Glomerular visceral epithelial cell (primary cell): ENCODE results near the gene GLIPR2.
A peak's percentile ranks its signal among the peaks of the same experiment; 100 is the strongest.
"Not testable (repeated sequence)": the region's sequence is repeated elsewhere in the genome, so short reads cannot be mapped to it uniquely, and the experiment has no call there.

Source experiments
- DNase-seq: peaks from one replicate; pipeline ENCODE4 v3.0.0-alpha.2; 2016; ENCODE audit errors: extremely low spot score

The GLIPR2 gene, protein sequence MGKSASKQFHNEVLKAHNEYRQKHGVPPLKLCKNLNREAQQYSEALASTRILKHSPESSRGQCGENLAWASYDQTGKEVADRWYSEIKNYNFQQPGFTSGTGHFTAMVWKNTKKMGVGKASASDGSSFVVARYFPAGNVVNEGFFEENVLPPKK

DNA sequence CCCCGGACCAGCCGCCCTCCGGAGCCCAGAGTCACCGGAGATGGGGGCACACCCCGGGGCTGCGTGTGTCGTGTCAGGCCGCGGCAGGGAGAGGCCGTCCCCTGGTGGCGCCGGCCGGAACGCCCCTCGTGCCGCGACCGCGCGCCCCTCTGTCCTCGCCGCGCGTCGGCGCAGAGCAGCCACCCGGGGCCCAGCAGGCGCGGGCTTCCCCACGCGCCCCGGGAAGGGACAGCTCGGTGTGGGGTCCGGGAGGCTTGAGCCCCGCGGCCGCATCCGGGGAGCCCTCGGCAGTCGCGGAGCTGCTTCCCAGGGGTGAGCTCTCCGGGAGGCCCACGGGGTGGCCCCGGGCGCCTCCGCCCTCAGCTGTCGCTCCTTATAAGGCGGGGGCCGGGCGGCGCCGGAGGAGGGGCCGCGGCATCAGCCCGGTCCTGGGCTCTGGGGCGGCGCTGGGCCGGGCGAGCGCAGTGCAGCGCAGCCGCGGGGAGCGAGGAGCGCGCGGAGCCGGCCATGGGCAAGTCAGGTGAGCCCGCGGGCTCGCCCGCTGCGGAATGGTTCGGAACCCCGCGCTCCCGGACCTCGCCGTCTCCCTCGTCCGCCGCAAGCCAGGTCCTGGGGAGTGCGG is at the start of gene GLIPR2:
GLIPR2 (plus strand) TSS at position 462 of the 622 bp plus-strand sequence; CDS start at position 508, 46 bp downstream.
- peak; percentile 85 for DNase-seq

DNA sequence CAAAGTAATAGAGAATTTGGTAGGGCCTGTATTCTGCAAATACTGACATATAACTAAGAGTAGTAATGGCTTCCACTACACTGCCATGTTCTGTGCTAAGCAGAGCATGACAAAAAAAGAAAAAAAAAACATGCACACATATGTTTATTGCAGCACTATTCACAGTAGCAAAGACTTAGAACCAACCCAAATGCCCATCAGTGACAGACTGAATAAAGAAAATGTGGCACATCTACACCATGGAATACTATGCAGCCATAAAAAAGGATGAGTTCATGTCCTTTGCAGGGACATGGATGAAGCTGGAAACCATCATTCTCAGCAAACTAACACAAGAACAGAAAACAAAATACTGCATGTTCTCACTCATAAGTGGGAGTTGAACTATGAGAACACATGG is 49.5 kb upstream of the GLIPR2 start:
- not testable (repeated sequence) for DNase-seq

DNA sequence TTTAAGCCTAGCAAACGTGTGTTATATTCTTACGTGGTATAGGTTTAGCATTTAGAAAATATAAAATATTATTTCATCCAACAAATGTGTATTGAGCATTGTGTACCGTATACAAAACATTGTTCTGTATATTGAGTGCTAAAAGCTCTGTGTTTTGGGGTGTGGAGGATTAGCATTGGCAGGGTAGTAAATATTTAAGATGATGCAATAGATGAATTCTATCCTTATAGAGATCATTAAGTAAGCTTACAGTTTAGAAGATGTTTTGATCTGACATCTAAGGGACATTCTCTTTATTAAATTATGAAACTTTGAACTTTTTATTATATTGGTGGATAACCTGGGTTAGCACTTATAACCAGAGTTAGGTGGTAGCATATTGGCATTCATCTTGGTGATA is 48.5 kb upstream of the GLIPR2 start:
- no peak for DNase-seq

DNA sequence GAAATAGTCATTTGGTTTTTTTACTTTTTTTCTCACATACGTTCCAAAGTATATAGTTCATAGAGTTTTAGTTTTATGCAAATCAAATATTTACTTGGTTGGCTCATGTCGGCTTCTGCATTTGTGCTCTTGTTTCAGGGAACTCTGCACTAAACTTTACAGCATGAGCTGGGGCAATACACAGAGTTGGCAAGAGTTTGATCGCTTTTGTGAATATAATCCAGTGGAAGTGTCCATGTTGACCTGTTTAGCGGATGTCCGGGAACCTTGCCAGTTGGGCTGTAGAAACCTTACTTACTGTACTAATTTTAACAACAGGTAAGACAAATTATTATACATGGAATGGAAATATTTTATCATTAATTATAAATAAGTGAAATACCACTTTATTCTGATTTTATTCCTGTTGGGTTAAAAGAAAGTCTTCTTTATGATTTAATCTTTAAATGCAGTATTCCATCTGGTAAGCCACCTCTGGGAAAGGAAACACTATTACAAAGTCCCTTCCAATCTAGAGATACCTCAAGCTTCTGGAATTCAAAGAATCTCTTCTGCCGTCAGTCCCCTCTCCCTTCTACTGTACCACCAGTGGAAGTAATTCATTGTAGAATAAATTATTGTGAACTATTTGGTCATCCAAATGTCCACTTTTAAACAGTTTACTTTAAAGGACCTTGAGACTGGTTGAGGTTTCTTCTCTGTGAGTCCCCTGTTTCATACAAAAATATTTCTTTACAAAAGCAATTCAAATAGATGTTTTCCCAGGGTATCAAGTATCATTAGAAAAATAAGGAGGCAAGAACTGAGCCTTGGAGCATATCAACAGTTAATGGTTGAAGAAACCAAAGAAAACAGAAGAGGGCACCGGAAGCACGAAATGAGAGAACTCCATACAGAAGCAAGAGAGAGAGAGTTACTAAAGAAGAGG is 45.2 kb upstream of the GLIPR2 start:
- peak; percentile 83 for DNase-seq

DNA sequence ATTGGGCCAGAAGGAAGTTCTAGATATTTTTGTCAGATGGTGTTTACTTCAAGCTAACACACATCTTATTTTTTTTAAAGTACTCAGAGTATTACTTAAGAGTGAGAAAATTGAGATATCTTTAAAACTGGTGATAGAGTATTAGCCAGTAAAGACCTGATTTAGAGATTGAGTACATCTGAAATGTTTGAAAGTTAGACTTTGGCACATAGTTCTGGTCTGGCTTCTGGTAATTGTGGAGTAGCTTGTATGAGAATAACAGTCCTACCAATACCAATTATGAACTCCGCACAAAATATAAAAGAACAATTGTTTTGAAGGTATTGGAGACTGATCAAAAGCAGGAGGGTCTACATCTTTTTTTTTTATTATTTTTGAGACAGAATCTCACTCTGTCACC is 44.5 kb upstream of the GLIPR2 start:
- no peak for DNase-seq

DNA sequence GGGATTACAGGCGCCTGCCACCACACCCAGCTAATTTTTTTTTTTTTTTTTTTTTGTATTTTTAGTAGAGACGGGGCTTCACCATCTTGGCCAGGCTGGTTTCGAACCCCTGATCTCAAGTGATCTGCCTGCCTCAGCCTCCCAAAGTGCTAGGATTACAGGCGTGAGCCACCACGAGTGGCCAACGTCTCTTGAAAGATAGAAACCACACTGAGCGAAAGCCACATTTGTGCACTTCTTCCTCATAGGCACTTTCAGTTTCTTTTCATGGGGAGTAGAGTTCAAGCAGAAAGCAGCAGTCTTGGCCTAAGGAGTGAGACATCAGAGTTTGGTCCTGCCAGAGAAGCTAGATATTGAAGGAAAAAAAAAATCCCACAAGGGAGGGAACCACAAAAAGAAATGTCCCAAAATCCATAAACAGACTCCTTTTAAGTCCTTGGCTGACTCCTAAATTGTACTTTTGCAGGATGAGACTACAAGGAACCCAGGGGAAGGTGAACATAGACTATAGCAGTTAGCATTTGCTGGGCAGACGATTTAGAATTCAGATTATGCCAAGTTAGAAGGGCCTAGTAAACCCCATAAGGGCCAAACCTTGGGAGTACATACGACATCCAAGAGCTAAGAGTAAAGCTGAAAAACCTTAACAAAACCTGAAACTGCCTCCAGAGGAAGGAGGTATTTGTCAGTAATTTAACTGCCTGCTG is 43.9 kb upstream of the GLIPR2 start:
- no peak for DNase-seq

DNA sequence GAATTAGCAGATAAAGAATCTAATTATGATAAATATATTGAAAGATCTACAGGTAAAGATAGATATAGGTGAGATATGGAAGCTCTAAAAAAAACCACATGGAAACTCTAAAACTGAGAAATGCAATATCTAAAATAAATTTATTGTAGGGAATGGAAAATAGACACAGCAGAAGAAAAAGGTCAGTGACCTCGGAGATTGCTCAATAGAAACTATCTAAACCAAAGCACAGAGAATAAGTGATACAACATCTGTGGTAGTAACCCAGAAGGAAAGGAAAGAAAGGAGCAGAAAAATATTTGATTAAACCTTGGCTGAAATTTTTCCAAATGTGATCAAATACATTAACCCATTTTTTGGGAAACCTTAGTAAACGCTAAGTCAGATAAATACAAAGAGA is 43.1 kb upstream of the GLIPR2 start:
- DNase-seq, result no peak

DNA sequence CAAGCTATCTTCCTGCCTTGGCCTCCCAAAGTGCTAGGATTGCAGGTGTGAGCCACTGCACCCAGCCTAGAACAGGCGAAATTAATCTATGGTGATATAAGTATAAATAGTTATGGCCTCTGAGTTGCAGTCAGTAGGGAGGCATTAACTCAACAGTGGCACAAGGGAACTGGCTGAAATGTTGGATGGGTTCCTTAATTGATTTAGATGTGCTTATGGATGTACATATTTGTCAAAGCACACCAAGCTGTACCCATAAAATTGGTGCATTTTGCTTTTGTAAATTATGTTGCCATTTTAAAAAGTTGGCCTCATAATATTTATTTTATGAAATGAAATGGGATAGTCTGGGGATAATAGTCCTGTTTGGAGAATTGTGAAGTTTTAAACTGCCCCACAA is 36.8 kb upstream of the GLIPR2 start:
- DNase-seq, result no peak

DNA sequence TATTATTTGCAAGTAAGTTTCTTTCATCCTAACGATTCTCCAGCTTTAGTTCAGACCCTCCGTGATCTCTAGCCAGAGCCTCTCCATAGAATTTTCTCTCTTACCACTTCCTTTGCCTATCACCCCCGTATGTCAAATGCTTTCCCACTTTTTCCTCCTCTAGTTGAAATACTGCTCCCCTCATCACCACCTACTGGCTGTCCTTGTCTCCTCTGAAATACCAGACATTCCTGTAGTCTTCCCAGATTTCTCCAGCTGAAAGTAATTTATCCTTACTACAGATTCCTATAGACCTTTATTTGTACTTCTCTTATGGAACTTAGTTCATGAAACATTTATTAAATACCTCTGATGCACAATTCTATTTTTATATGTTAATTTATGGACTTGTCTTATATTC is 36.0 kb upstream of the GLIPR2 start:
- peak; percentile 64 for DNase-seq

DNA sequence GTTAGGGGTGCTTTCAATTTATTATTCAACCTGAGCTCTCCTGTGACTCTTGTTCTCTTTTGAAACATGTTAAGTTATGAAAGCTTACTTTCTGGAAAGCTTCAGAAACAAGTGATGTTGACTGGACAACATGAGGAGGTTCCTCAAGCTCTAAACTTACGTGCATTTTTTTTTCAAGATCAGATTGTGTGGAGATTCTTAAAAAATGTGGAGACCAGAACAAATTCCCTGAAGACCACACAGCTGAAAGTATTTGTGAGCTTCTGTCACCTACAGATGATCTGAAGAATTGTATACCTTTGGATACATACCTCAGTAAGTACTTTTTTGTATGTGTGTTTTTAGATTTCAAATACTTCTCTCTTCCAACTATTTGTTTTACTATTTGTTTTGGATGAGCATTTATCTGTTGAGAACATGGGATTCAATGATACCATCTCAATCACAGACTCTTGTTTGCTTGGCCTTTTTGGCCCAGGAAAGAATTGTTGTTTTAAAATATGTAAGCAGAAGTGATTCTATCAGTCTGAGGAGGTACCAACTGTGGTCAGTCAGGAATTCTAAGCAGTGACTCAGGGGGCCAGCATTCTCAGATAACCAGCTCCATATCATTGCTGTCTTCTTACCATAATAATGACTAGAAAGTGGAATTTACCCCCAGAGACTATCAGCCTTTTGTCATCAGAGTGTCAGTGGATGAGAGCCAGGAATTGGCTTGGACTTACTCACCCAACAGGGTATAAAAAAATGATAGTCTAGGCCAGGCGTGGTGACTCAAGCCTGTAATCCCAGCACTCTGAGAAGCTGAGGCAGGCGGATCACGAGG is 34.4 kb upstream of the GLIPR2 start:
- peak; percentile 98 for DNase-seq

DNA sequence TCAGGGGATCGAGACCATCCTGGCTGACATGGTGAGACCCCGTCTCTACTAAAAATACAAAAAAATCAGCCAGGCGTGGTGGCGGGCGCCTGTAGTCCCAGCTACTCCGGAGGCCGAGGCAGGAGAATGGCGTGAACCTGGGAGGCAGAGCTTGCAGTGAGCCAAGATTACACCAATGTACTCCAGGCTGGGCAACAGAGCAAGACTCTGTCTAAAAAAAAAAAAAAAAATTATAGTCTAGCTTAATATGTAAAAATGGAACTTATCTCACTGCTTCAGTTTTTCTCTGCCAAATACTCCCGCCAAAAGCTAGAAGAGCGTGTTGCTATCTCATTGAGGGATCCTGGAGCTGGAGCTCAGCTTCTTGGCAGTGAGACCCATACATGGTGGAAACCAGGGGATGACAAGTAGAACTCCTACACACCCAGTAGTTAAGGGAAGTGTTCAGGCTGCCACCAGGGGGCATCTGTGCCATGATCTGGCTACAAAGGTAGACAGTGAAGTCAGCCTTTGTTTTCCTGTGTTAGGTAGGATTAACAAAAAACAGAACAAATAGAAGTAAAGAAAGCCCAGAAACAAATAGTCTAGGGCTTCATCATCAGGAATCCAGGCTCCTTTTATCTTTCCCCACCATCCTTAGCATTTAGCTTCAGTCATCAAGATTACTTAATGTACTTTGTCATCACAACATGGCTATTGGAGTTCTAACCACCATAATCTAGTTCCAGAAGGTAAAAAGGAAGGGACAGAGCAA is 33.6 kb upstream of the GLIPR2 start:
- peak; percentile 73 for DNase-seq

DNA sequence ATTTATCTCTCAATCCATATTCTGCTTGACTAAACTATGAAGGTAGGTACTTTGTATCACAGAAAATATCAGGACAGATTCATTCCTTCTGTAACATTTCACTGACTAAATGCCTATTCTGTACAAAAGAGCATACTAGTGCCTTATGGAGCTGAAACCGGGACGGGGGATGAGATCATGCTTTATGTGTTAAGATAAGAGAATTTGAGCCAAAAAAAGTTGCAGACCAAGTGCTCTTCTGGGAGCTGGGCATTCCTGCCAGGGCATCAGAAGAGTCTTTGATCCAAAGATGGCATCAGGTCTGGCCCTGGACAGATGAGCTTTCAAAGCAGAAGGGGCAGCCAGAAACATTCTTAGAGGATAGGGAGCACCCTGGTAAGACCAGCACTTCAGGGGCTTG is 27.5 kb upstream of the GLIPR2 start:
- no peak for DNase-seq

DNA sequence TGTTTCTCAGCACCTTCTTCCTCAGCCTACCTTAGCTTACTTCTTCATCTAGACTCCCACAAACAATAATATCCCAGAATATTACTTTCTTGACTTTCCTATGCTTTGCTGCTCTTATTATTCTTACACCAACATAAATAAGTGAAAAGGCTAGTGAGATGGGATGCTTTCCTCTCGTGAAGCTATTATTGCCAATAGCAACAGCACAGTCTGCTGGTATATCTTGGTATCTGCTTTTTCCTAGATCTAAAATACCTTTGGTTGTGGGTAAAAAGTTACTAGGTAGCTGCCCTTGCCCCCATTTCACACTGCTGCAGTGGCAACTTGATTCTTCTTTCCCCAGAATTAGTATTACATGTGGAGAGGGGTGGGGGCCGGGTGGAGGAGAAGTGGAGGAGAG is 26.1 kb upstream of the GLIPR2 start:
- DNase-seq, result no peak

DNA sequence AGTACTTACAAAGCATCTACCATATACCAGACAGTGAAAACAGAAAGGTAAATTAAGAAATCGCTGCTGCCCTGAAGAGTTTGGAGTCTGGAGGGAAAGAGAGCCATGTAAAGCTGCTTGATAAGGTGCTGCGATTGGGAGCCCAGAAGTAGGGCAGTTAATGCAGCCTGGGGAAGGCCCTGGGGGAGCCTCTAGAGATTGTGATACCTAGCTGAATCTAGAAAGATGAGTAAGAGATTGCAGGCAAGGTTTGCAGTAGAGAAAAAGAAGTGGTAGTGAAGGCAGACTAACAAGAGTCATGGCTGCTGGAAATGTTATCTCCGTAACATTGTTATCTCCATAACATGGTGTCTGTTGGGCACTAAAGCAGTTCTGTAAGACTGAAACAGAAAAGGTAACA is 24.0 kb upstream of the GLIPR2 start:
- DNase-seq, result no peak

DNA sequence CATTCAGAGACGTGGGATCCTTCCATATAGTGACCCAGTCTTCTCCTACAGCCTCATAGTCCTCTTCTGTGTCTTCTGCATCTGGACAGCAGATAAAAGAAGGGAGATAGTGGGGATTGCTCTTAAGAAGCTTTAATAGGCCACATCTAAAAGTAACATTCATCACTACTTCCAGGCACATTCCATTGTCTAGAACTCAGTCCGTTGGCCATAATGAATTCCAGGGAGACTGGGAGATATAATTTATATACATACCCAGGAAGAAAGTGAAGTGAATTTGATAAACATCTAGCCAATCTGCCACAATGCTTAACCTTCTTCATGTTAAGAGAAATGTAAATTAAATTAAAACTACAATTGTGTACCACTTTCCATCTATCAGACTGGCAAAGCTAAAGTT is 22.5 kb upstream of the GLIPR2 start:
- no peak for DNase-seq

DNA sequence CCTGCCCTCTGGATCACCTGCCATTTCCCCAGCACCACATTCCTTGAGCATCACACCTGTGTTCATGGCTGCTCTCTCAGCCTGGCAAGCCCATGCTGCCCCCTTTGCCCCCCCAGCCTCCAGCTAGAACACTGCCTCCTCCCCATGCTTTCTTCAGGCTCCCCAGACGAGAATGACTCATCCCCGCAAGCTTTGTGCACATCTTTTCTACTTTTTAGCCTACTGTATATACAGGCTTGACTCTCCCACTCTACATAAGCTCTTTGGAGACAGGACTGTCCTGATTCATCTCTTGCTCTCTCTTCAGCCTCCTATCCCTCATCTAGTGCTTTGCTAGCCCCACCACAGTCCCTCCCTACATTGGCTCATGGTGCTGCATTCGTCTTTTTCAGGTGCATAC is 19.9 kb upstream of the GLIPR2 start:
- no peak for DNase-seq

DNA sequence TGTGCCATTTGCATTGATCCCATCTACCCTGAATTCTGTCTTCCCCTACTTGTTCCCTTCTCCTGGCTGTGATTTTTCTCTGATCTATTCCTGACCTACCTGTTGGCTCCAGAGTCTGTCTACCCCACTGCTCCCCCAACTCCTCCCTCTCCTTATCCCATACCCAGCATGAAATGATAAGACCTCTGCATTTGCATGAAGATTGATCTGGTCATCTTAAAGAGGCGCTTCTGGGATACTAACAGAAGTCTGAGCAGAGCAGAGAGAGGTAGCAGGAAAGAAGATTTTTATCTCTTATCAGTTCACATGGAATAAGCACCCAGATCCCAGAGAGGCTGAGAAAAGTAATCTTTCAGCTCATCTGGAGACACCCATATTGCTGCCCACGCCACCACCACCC is 18.3 kb upstream of the GLIPR2 start:
- no peak for DNase-seq

DNA sequence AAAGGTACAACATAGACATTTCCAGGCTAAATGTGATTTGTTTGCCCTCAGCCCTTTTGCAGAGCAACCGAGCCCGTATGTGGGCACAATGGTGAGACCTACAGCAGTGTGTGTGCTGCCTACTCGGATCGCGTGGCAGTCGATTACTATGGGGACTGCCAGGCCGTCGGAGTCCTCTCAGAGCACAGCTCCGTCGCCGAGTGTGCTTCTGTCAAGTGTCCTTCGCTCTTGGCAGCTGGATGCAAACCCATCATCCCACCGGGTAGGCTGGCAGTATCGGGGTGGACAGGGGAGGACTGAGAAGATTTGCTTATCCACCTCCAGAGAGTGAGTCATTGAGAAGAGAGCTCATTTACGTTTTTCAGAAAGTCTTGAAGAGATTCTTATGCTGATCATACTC is 17.8 kb upstream of the GLIPR2 start:
- DNase-seq, result no peak

DNA sequence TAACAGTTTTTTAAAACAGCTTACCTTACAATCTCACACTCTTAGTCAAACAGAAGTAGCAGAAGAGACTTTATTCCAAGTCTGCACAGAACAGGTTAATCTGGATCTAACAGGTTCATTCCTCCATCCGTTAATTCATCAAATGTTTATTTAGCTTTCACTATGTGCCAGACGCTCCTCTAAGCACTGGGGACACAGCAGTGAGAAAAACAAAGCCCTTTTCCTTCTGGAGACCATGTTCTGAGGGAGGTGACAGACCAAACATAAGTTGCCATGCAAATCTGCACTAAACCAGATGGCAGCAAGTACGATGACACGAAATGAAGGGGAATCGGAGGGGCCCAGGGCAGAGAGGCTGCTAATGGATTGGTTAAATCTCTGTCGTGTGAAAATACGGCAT is 17.1 kb upstream of the GLIPR2 start:
- no peak for DNase-seq

DNA sequence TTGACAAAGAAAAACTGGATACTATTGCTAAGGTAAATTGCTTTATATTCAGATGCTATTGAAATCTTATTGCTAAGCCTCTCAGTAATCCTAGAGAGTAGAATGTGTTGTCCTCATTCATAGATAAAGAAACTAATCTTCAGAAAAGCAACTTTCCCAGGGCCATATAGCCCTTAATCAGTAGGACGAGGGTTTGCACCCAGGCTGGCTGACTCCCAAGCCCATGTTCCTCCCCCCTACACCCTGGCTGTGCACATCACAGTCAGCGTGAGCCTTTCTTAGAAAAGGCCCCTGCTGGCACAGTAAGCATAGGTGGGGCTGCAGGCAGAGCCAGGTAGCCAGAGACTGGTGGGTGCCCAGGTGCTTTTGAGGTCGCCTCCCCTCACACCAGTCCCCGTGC is 15.8 kb upstream of the GLIPR2 start:
- no peak for DNase-seq

DNA sequence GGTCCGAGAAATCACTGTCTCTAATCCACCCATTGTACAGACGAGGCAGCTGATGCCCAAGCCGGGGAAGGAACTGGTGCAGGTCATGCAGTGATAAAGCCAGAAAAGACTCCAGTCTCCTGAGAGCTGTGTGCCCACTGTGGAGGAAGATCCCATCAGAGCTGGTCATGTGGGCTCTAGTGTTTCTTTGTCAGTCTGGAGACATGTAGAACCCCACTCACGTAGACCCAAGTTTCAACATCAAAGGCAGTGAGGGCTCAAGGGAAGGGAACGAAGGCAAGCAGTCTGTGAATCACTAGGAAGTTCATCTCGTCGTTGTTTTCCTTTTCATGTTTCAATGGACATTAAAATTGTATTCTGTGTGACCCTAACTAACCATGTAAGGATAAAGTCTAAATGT is 14.6 kb upstream of the GLIPR2 start:
- DNase-seq, result no peak
